Measurements from ENCODE around the gene HNMT.
"Not testable (repeated sequence)": the region's sequence is repeated elsewhere in the genome, so short reads cannot be mapped to it uniquely, and the experiment has no call there.

The HNMT gene

GRCh38 chr2:137964066-137964858 is at the start of gene HNMT:
Gene HNMT (plus strand): TSS chr2:137964473. CDS start chr2:137964492, 19 bp downstream.
- no peak for DNase-seq
- in situ Hi-C loops (cut with HindIII; ENCODE audit: low pct_ligation_motif_present, low pct_unique_long_range_greater_than_20kb, low sequenced_read_pairs) = no loop called here

- in situ Hi-C loops (cut with HindIII; ENCODE audit: low pct_ligation_motif_present, low pct_unique_long_range_greater_than_20kb, low sequenced_read_pairs) = no loop called here
- DNase-seq = no peak
Observed at GRCh38 chr2:137921105-137921880, 43.0 kb upstream of the HNMT start.

- DNase-seq; in situ Hi-C loops (cut with HindIII; ENCODE audit: low pct_ligation_motif_present, low pct_unique_long_range_greater_than_20kb, low sequenced_read_pairs): not testable (repeated sequence)
Observed at GRCh38 chr2:137922171-137922570, 42.1 kb upstream of the HNMT start.

- DNase-seq = no peak
- in situ Hi-C loops (cut with HindIII; ENCODE audit: low pct_ligation_motif_present, low pct_unique_long_range_greater_than_20kb, low sequenced_read_pairs) = no loop called here
Observed at GRCh38 chr2:137924019-137924418, 40.3 kb upstream of the HNMT start.

- no peak for DNase-seq
- in situ Hi-C loops (cut with HindIII; ENCODE audit: low pct_ligation_motif_present, low pct_unique_long_range_greater_than_20kb, low sequenced_read_pairs) = no loop called here
Observed at GRCh38 chr2:137925599-137925998, 38.7 kb upstream of the HNMT start.

- in situ Hi-C loops (cut with HindIII; ENCODE audit: low pct_ligation_motif_present, low pct_unique_long_range_greater_than_20kb, low sequenced_read_pairs) = no loop called here
- DNase-seq = no peak
Observed at GRCh38 chr2:137927846-137928245, 36.4 kb upstream of the HNMT start.

- peak; percentile 29 for DNase-seq
- in situ Hi-C loops (cut with HindIII; ENCODE audit: low pct_ligation_motif_present, low pct_unique_long_range_greater_than_20kb, low sequenced_read_pairs) = no loop called here
Observed at GRCh38 chr2:137928547-137929518, 35.4 kb upstream of the HNMT start.

GRCh38 chr2:137929519-137929916 is 34.8 kb upstream of the HNMT start:
- DNase-seq = no peak
- in situ Hi-C loops (cut with HindIII; ENCODE audit: low pct_ligation_motif_present, low pct_unique_long_range_greater_than_20kb, low sequenced_read_pairs) = no loop called here

- in situ Hi-C loops (cut with HindIII; ENCODE audit: low pct_ligation_motif_present, low pct_unique_long_range_greater_than_20kb, low sequenced_read_pairs) = no loop called here
- no peak for DNase-seq
Observed at GRCh38 chr2:137930146-137930545, 34.1 kb upstream of the HNMT start.

GRCh38 chr2:137935591-137935990 is 28.7 kb upstream of the HNMT start:
- in situ Hi-C loops (cut with HindIII; ENCODE audit: low pct_ligation_motif_present, low pct_unique_long_range_greater_than_20kb, low sequenced_read_pairs) = no loop called here
- DNase-seq = no peak

- DNase-seq = no peak
- in situ Hi-C loops (cut with HindIII; ENCODE audit: low pct_ligation_motif_present, low pct_unique_long_range_greater_than_20kb, low sequenced_read_pairs) = no loop called here
Observed at GRCh38 chr2:137937246-137937645, 27.0 kb upstream of the HNMT start.

GRCh38 chr2:137937778-137938177 is 26.5 kb upstream of the HNMT start:
- DNase-seq = no peak
- in situ Hi-C loops (cut with HindIII; ENCODE audit: low pct_ligation_motif_present, low pct_unique_long_range_greater_than_20kb, low sequenced_read_pairs) = no loop called here

GRCh38 chr2:137938204-137938603 is 26.1 kb upstream of the HNMT start:
- in situ Hi-C loops (cut with HindIII; ENCODE audit: low pct_ligation_motif_present, low pct_unique_long_range_greater_than_20kb, low sequenced_read_pairs) = no loop called here
- no peak for DNase-seq

GRCh38 chr2:137939026-137939425 is 25.2 kb upstream of the HNMT start:
- in situ Hi-C loops (cut with HindIII; ENCODE audit: low pct_ligation_motif_present, low pct_unique_long_range_greater_than_20kb, low sequenced_read_pairs) = no loop called here
- DNase-seq = no peak

- in situ Hi-C loops (cut with HindIII; ENCODE audit: low pct_ligation_motif_present, low pct_unique_long_range_greater_than_20kb, low sequenced_read_pairs) = no loop called here
- DNase-seq = no peak
Observed at GRCh38 chr2:137940154-137940553, 24.1 kb upstream of the HNMT start.

GRCh38 chr2:137942037-137942832 is 22.0 kb upstream of the HNMT start:
- no peak for DNase-seq
- in situ Hi-C loops (cut with HindIII; ENCODE audit: low pct_ligation_motif_present, low pct_unique_long_range_greater_than_20kb, low sequenced_read_pairs) = no loop called here

- DNase-seq = no peak
- in situ Hi-C loops (cut with HindIII; ENCODE audit: low pct_ligation_motif_present, low pct_unique_long_range_greater_than_20kb, low sequenced_read_pairs) = no loop called here
Observed at GRCh38 chr2:137942833-137943677, 21.2 kb upstream of the HNMT start.
